Mesendoderm (in vitro differentiated cells): ENCODE measurements around the gene SLC2A10.

Experiments used
- DNase-seq: peaks from one replicate; pipeline ENCODE4 v3.0.0; 2013
- H2AK5ac ChIP-seq: 2 replicates; pipeline ENCODE4 v1.6.1; 2013; ENCODE audit warnings: low read length, inconsistent platforms
- H2BK120ac ChIP-seq: 2 replicates; pipeline ENCODE4 v1.6.1; 2013; ENCODE audit warnings: low read depth, mild to moderate bottlenecking, low read length, moderate library complexity, mixed read lengths
- H2BK15ac ChIP-seq: replicated peaks from 2 replicates; pipeline ENCODE4 v1.6.1; 2013; ENCODE audit warnings: low read depth, mild to moderate bottlenecking, moderate library complexity
- H2BK5ac ChIP-seq: 2 replicates; pipeline ENCODE4 v1.6.1; 2013; ENCODE audit warnings: low read length, inconsistent platforms
- H3K18ac ChIP-seq: 2 replicates; pipeline ENCODE4 v1.6.1; 2013; ENCODE audit warnings: mild to moderate bottlenecking, low read length, mixed read lengths
- H3K23ac ChIP-seq: one replicate; pipeline ENCODE4 v1.6.1; 2013; ENCODE audit warnings: low read length
- H3K27ac ChIP-seq: 2 replicates; pipeline ENCODE4 v1.5.1; 2013; ENCODE audit warnings: low read depth, mild to moderate bottlenecking, inconsistent platforms, low read length, moderate library complexity
- H3K27me3 ChIP-seq: 2 replicates; pipeline ENCODE4 v1.6.1; 2013; ENCODE audit warnings: low read length, control low read depth, mild to moderate bottlenecking, inconsistent platforms; ENCODE audit not compliant: insufficient read depth, poor library complexity
- H3K36me3 ChIP-seq: 2 replicates; pipeline ENCODE4 v1.6.1; 2013; ENCODE audit warnings: low read length, inconsistent platforms; ENCODE audit not compliant: control insufficient read depth, insufficient read depth
- H3K4ac ChIP-seq: one replicate; pipeline ENCODE4 v1.6.1; 2013; ENCODE audit warnings: low read depth, mild to moderate bottlenecking, low read length, moderate library complexity
- H3K4me1 ChIP-seq: 2 replicates; pipeline ENCODE4 v1.6.1; 2013; ENCODE audit warnings: low read depth, low read length, inconsistent platforms; ENCODE audit not compliant: control insufficient read depth
- H3K4me2 ChIP-seq: 2 replicates; pipeline ENCODE4 v1.6.1; 2013; ENCODE audit warnings: low read length
- H3K4me3 ChIP-seq: 2 replicates; pipeline ENCODE4 v1.5.1; 2013; ENCODE audit warnings: mild to moderate bottlenecking, low read length
- H3K56ac ChIP-seq: one replicate; pipeline ENCODE4 v1.6.1; 2013; ENCODE audit warnings: low read length
- H3K79me1 ChIP-seq: 2 replicates; pipeline ENCODE4 v1.6.1; 2013; ENCODE audit warnings: low read length, inconsistent platforms
- H3K79me2 ChIP-seq: 2 replicates; pipeline ENCODE4 v1.6.1; 2013; ENCODE audit warnings: mild to moderate bottlenecking, low read length; ENCODE audit not compliant: control insufficient read depth, insufficient read depth
- H3K9ac ChIP-seq: 2 replicates; pipeline ENCODE4 v1.6.1; 2013; ENCODE audit warnings: low read length, inconsistent platforms
- H4K5ac ChIP-seq: one replicate; pipeline ENCODE4 v1.6.1; 2013; ENCODE audit warnings: low read length
- H4K8ac ChIP-seq: one replicate; pipeline ENCODE4 v1.6.1; 2013; ENCODE audit warnings: low read depth, mild to moderate bottlenecking, control low read depth, low read length, moderate library complexity
- WGBS: extraction: QIAGEN DNeasy Blood & Tissue Kit; methylation state at CpG from one replicate; pipeline ENCODE4 v1.1.7; 2013; ENCODE audit warnings: low lambda C conversion rate, missing lambda C conversion rate; ENCODE audit not compliant: insufficient coverage; ENCODE audit errors: extremely low coverage; 5-methylcytosine and 5-hydroxymethylcytosine counted together

SLC2A10 gene

DNA sequence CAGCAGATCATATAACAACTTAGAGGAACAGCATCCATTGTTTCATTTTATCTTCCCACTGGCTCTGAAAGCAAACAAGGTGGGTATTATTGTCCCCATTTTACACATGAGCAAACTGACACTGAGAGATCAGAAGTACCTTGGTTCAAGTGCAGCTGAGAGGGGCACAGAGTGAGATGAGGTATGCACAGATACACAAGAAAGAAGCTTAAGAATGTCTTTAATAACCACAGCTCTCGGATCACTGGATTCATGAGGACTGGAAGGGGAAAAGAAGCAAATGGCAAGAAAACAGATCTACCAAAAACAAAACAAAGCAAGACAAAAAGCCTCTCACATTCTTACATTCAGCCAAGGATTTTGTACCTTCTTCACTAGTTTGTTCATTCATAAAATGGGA lies 10.6 kb downstream of the SLC2A10 start:
- WGBS: no CpG with 5 or more reads among the region's 1 CpG
- H2BK15ac ChIP-seq: no peak overlapping the region

DNA sequence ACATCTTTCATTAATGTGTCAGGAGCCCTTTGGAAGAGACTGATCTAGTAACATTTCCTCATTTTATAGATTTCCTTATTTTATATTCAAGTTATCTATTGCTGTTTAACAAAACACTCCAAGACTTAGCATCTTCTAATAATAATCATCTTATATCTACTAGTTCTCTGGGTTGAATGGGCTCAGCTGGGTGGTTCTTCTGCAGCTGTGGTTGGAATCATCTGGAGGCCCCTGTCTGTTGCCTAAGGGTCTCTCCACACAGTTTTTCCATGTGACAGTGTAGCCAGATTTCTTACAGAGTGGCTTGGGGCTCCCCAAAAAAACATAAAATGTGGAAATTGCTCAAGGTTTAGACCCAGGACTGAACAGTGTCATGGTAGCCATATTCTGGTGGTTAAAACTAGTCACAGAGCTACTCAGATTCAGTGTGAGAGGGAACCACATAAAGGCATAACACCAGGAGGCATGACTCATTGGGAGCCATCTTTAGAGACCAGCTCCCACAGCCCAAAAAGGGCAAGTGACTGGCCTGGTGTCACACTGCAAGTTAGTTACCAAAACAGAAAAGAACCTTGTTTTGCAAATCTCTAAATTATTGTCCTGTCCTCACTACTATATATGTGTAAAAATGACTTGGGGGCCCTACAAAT lies 11.5 kb downstream of the SLC2A10 start:
- H3K4me1 ChIP-seq: no peaks in the 10 kb centered on the region
- H3K4me2 ChIP-seq: no peak overlapping the region
- no peak overlapping the region for H2BK5ac ChIP-seq
- no peak overlapping the region for H3K27ac ChIP-seq
- H3K23ac ChIP-seq: no peak overlapping the region
- no peak overlapping the region for H3K18ac ChIP-seq
- no peak overlapping the region for H3K4ac ChIP-seq
- DNase-seq: no peak
- no peak overlapping the region for H2AK5ac ChIP-seq
- no peaks in the 10 kb centered on the region for H3K79me1 ChIP-seq
- no peak overlapping the region for H2BK120ac ChIP-seq
- H2BK15ac ChIP-seq: no peak overlapping the region
- H3K79me2 ChIP-seq: no peaks in the 10 kb centered on the region
- no peaks in the 10 kb centered on the region for H3K36me3 ChIP-seq
- H3K27me3 ChIP-seq: no peaks in the 10 kb centered on the region
- H3K9ac ChIP-seq: no peak overlapping the region
- no peak overlapping the region for H4K5ac ChIP-seq
- no peak overlapping the region for H4K8ac ChIP-seq
- no peak overlapping the region for H3K4me3 ChIP-seq
- no peak overlapping the region for H3K56ac ChIP-seq

More for the DNA sequence above, 10.6 kb downstream of the SLC2A10 start:
- Histone ChIP-seq H3K36me3 (no peaks in the 10 kb centered on the region), H3K4ac (no peak overlapping the region), H3K18ac (no peak overlapping the region), H3K4me3 (no peak overlapping the region), H4K8ac (no peak overlapping the region), H3K79me1 (no peaks in the 10 kb centered on the region), H2AK5ac (no peak overlapping the region), H4K5ac (no peak overlapping the region), H2BK5ac (no peak overlapping the region), H3K79me2 (no peaks in the 10 kb centered on the region), H2BK120ac (no peak overlapping the region), H3K27me3 (no peaks in the 10 kb centered on the region), H3K23ac (no peak overlapping the region), H3K4me1 (peaks cover 2% of the 10 kb centered on the region), H3K9ac (no peak overlapping the region), H3K27ac (no peak overlapping the region), H3K4me2 (no peak overlapping the region), H3K56ac (no peak overlapping the region)
- no peak for DNase-seq

DNA sequence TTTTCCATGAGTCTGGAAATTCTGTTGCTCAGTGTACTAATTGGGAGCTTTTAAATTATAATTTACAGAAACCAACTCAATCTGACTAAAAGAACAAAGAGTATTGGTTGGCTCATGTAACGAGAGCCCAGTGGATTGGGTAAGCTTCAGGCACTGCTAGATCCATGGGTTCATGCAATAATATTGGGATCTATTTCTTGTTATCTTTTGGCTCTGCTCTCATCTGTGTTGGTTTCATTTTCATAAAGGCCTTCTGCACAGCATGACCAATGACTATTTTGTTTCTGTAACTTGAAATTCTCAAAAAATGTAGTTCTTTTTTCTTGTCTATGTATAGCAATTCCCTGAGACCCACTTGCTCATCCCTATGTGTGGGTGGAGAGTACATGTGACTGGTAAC lies 12.0 kb downstream of the SLC2A10 start:
- no peak overlapping the region for H3K18ac ChIP-seq
- no peak overlapping the region for H4K8ac ChIP-seq
- no peak overlapping the region for H4K5ac ChIP-seq
- H2AK5ac ChIP-seq: no peak overlapping the region
- H3K27me3 ChIP-seq: no peaks in the 10 kb centered on the region
- no peak overlapping the region for H2BK5ac ChIP-seq
- H2BK15ac ChIP-seq: no peak overlapping the region
- no peak overlapping the region for H3K27ac ChIP-seq
- H3K23ac ChIP-seq: no peak overlapping the region
- H3K4ac ChIP-seq: no peak overlapping the region
- no peak for DNase-seq
- no peaks in the 10 kb centered on the region for H3K79me2 ChIP-seq
- H3K56ac ChIP-seq: no peak overlapping the region
- H2BK120ac ChIP-seq: no peak overlapping the region
- no peaks in the 10 kb centered on the region for H3K79me1 ChIP-seq
- H3K4me3 ChIP-seq: no peak overlapping the region
- no peak overlapping the region for H3K9ac ChIP-seq
- WGBS: no CpG with 5 or more reads among the region's 1 CpG
- no peaks in the 10 kb centered on the region for H3K4me1 ChIP-seq
- no peak overlapping the region for H3K4me2 ChIP-seq
- no peaks in the 10 kb centered on the region for H3K36me3 ChIP-seq

DNA sequence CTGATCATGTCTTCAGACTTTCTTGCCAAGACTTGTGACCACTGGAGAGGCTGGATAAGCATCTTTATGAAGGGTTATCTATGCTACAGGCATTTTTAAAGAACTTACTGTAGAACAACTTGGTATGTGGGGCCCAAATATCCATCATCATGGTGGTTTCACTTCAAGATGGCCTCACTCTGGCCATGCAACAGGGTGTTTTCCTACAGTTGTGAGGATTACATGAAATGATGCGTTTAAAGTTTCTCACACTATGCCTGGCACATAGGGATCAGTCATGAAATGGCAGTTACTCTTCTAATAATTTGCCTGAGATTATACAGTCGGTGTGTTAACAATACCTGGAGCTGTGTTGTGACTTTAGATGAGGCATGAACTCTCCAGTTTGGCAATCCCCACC lies 13.0 kb downstream of the SLC2A10 start:
- no peaks in the 10 kb centered on the region for H3K79me2 ChIP-seq
- no peak overlapping the region for H3K23ac ChIP-seq
- no peak overlapping the region for H2BK120ac ChIP-seq
- H2BK5ac ChIP-seq: no peak overlapping the region
- H3K4me3 ChIP-seq: no peak overlapping the region
- no peak overlapping the region for H3K4me2 ChIP-seq
- H3K36me3 ChIP-seq: no peaks in the 10 kb centered on the region
- no peak overlapping the region for H3K56ac ChIP-seq
- no peak overlapping the region for H2BK15ac ChIP-seq
- no peak overlapping the region for H4K5ac ChIP-seq
- WGBS: no CpG with 5 or more reads among the region's 2 CpGs
- no peaks in the 10 kb centered on the region for H3K4me1 ChIP-seq
- no peak overlapping the region for H3K18ac ChIP-seq
- no peaks in the 10 kb centered on the region for H3K79me1 ChIP-seq
- no peak overlapping the region for H3K27ac ChIP-seq
- no peak overlapping the region for H4K8ac ChIP-seq
- H3K4ac ChIP-seq: no peak overlapping the region
- H3K27me3 ChIP-seq: no peaks in the 10 kb centered on the region
- H3K9ac ChIP-seq: no peak overlapping the region
- DNase-seq: no peak
- no peak overlapping the region for H2AK5ac ChIP-seq

DNA sequence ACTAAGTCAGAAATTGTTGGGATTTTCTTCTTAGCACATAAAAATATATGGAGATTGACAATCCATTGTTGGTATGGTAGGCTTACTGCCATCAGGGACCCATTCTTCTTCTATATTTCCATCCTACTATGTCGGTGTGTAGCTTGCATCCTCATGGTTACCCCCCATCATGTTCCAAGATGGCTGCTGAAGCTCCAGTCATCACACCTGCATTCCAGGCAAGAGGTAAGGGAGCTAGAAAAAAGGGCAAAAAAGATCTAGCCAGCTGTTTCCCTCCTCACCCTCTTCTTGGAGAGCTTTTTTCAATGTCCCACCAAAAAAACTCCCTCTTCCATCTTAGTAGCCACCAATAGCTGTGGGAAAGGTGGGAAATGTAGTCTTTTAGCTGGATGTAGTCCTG lies 13.6 kb downstream of the SLC2A10 start:
- Histone ChIP-seq H3K79me1 (no peaks in the 10 kb centered on the region), H3K27me3 (no peaks in the 10 kb centered on the region), H2AK5ac (no peak overlapping the region), H3K18ac (no peak overlapping the region), H3K23ac (no peak overlapping the region), H3K27ac (no peak overlapping the region), H3K56ac (no peak overlapping the region), H3K4me3 (no peak overlapping the region), H2BK15ac (no peak overlapping the region), H3K79me2 (no peaks in the 10 kb centered on the region), H3K4me2 (no peak overlapping the region), H4K5ac (no peak overlapping the region), H3K36me3 (no peaks in the 10 kb centered on the region), H3K9ac (no peak overlapping the region), H2BK5ac (no peak overlapping the region), H2BK120ac (no peak overlapping the region), H4K8ac (no peak overlapping the region), H3K4ac (no peak overlapping the region), H3K4me1 (no peaks in the 10 kb centered on the region)
- no CpG with 5 or more reads among the region's 1 CpG for WGBS
- DNase-seq: no peak

DNA sequence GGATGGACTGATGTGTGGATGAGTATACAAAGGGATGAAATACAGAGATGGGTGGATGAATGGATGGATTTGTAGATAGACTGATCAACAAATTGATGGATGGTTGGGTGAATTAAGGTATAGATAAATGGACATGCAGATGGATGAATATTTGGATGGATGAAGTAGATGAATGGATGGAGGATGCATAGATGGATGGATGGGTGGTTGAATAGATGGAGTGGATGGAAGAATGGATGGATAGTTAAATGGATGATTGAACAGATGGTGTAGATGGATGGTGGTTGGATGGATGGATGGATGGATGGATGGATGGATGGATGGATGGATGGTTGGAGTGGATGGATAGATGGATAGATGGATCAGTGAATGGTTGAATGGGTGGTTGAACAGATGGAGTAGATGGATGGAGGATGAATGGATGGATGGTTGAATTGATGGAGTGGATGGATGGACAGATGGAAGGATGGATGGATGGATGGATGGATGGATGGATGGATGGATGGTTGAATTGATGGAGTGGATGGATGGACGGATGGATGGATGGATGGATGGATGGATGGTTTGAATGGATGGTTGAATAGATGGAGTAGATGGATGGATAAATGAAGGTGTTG lies 15.0 kb downstream of the SLC2A10 start:
- H3K4me2 ChIP-seq: no peak overlapping the region
- no peak overlapping the region for H4K5ac ChIP-seq
- H3K4me1 ChIP-seq: no peaks in the 10 kb centered on the region
- no peak overlapping the region for H3K9ac ChIP-seq
- H3K79me2 ChIP-seq: no peaks in the 10 kb centered on the region
- no CpG with 5 or more reads among the region's 1 CpG for WGBS
- H2BK120ac ChIP-seq: no peak overlapping the region
- no peak overlapping the region for H4K8ac ChIP-seq
- H2BK15ac ChIP-seq: no peak overlapping the region
- H2AK5ac ChIP-seq: no peak overlapping the region
- no peak overlapping the region for H3K4ac ChIP-seq
- H2BK5ac ChIP-seq: no peak overlapping the region
- H3K18ac ChIP-seq: no peak overlapping the region
- no peak overlapping the region for H3K56ac ChIP-seq
- no peak for DNase-seq
- H3K27ac ChIP-seq: no peak overlapping the region
- no peak overlapping the region for H3K23ac ChIP-seq
- H3K27me3 ChIP-seq: no peaks in the 10 kb centered on the region
- no peaks in the 10 kb centered on the region for H3K36me3 ChIP-seq
- no peak overlapping the region for H3K4me3 ChIP-seq
- H3K79me1 ChIP-seq: no peaks in the 10 kb centered on the region
